ENCODE measurements around the gene IFRD1.

IFRD1 gene

DNA sequence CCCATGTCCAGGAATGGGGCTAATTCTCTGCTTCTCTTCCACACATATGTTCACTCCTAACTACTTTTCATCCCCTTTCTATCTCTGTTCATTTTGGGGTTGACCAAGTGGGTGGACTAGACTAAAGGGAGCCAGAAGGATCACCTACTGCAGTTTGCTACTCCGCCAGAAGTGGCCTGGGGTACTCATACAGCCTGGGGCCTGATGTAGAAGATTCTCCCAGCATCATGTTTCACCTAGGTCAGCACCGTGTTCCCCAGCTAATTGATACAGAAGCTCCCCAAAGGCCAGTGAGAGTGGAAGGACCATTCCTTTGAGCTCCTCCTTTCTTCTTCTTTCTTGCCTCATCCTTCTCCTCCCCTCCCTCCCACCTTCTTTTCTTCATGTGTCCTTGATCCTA is 19.6 kb upstream of the IFRD1 start:
- Histone ChIP-seq H3K9me3 (replicated peaks in 1 of 11) (no peaks in the 10 kb centered on the region), H4K20me1 (no peaks in the 10 kb centered on the region), H3K9ac (no peak overlapping the region), H3K4me2 (peak overlapping the region in 8 of 11 experiments; percentile 4 to 35 (median 12); a peak in 10 of 22 replicates), H3K36me3 (0 out of 22 replicates have a peak, but pooled peaks cover 0 to 2% (median 0%) of the 10 kb centered on the region in 11 experiments), H3K27me3 (no peaks in the 10 kb centered on the region), H3K27ac (0 out of 22 replicates have a peak overlapping the region, but pooled peaks of 1 of the 11 experiments have one; percentile 0), H3K4me3 (no peak overlapping the region), H3K4me1 (peaks cover 10 to 33% (median 29%) of the 10 kb centered on the region in 10 experiments; a peak in 19 of 20 replicates)
- no peak for TF ChIP-seq Cebpa-rat (IDR thresholded peaks at IDR 0.05)

- Histone ChIP-seq H3K4me2 (peak overlapping the region in 4 of 11 experiments; percentile 33 to 55 (median 44); a peak in 6 of 22 replicates), H3K27ac (no peak overlapping the region), H3K27me3 (no peaks in the 10 kb centered on the region), H3K36me3 (0 out of 22 replicates have a peak, but pooled peaks cover 0 to 2% (median 0%) of the 10 kb centered on the region in 11 experiments), H3K9me3 (replicated peaks in 1 of 11) (no peaks in the 10 kb centered on the region), H3K9ac (no peak overlapping the region), H4K20me1 (no peaks in the 10 kb centered on the region), H3K4me1 (peaks cover 10 to 33% (median 29%) of the 10 kb centered on the region in 10 experiments; a peak in 19 of 20 replicates), H3K4me3 (no peak overlapping the region)
- no peak for TF ChIP-seq Cebpa-rat (IDR thresholded peaks at IDR 0.05)
These were observed 18.5 kb upstream of the IFRD1 start for GRCh38 chr7:112431803-112432202.

- TF ChIP-seq Cebpa-rat (IDR thresholded peaks at IDR 0.05): no peak; a peak in 1 of 22 replicates
- Histone ChIP-seq H3K4me3 (no peak overlapping the region), H3K27me3 (no peaks in the 10 kb centered on the region), H3K27ac (peak overlapping the region in 3 of 11 experiments; percentile 18 to 51 (median 28); a peak in 4 of 22 replicates), H3K4me1 (peaks cover 10 to 33% (median 29%) of the 10 kb centered on the region in 10 experiments; a peak in 19 of 20 replicates), H4K20me1 (no peaks in the 10 kb centered on the region; a peak in 1 of 22 replicates), H3K9me3 (replicated peaks in 1 of 11) (no peaks in the 10 kb centered on the region), H3K9ac (no peak overlapping the region), H3K4me2 (peak overlapping the region; percentile 20 to 56 (median 41); a peak in 21 of 22 replicates), H3K36me3 (0 out of 22 replicates have a peak, but pooled peaks cover 0 to 2% (median 0%) of the 10 kb centered on the region in 11 experiments)
These were observed 17.0 kb upstream of the IFRD1 start for GRCh38 chr7:112433289-112433688.

GRCh38 chr7:112437072-112437471 is 13.2 kb upstream of the IFRD1 start:
- Histone ChIP-seq H3K9ac (no peak overlapping the region), H3K4me1 (peaks cover 10 to 19% (median 17%) of the 10 kb centered on the region in 10 experiments; a peak in 19 of 20 replicates), H3K27me3 (no peaks in the 10 kb centered on the region), H3K4me3 (no peak overlapping the region), H3K36me3 (no peaks in the 10 kb centered on the region), H3K9me3 (replicated peaks in 1 of 11) (no peaks in the 10 kb centered on the region), H3K27ac (no peak overlapping the region), H3K4me2 (no peak overlapping the region), H4K20me1 (no peaks in the 10 kb centered on the region; a peak in 1 of 22 replicates)
- TF ChIP-seq Cebpa-rat (IDR thresholded peaks at IDR 0.05): no peak

DNA sequence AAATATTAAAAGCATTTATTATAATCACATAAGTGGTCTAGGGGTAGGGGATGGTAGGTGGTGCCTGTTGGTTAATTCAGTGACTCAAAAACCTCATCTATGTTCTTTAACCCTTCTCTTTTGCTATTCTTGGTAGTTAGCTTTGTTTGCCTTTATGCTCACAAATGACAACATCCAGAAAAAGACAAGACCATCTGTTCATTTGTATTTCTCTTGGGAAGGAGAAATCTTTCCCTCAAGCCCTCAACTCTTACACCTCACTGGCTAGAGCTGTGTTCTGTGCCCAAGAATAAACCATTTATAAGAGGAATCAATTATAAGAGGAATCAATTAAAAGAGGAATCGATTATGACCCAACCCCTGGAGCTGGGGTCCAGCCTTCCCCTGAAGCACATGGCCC is 10.8 kb upstream of the IFRD1 start:
- TF ChIP-seq Cebpa-rat (IDR thresholded peaks at IDR 0.05): no peak
- H3K9me3 ChIP-seq (replicated peaks in 1 of 11): no peaks in the 10 kb centered on the region
- no peaks in the 10 kb centered on the region for H3K36me3 ChIP-seq
- no peak overlapping the region for H3K27ac ChIP-seq
- H3K4me2 ChIP-seq: no peak overlapping the region
- H3K4me3 ChIP-seq: no peak overlapping the region
- no peaks in the 10 kb centered on the region for H3K27me3 ChIP-seq
- 0 out of 20 replicates have a peak, but pooled peaks cover 0 to 4% (median 0%) of the 10 kb centered on the region in 10 experiments for H3K4me1 ChIP-seq
- no peak overlapping the region for H3K9ac ChIP-seq
- no peaks in the 10 kb centered on the region; a peak in 1 of 22 replicates for H4K20me1 ChIP-seq

- no peaks in the 10 kb centered on the region; a peak in 2 of 22 replicates for H4K20me1 ChIP-seq
- peaks cover 0 to 10% (median under 1%) of the 10 kb centered on the region in 10 experiments; a peak in 8 of 20 replicates for H3K4me1 ChIP-seq
- H3K27ac ChIP-seq: no peak overlapping the region
- TF ChIP-seq Cebpa-rat (IDR thresholded peaks at IDR 0.05): no peak
- no peak overlapping the region for H3K4me3 ChIP-seq
- H3K36me3 ChIP-seq: no peaks in the 10 kb centered on the region
- no peaks in the 10 kb centered on the region for H3K9me3 ChIP-seq (replicated peaks in 1 of 11)
- no peak overlapping the region for H3K4me2 ChIP-seq
- no peak overlapping the region for H3K9ac ChIP-seq
- no peaks in the 10 kb centered on the region for H3K27me3 ChIP-seq
These were observed 8.1 kb upstream of the IFRD1 start for GRCh38 chr7:112442210-112442609.

DNA sequence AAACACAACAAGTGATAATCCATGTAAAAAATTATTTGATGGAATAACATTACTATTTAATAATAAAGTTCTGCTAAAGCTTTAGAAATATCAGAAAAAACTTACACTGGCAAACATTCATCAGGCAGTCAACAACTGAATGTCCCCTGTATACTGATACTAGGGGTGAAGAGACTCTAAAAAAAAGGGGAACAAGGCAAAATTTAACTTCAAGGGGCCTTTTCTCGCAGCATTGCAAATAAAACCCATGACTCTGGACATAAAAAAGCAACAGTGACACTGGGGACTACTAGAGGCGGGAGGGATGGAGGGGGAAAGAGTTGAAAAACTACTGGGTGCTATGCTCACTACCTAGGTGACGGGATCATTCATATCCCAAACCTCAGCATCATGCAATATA is 5.8 kb upstream of the IFRD1 start:
- Histone ChIP-seq H3K27ac (no peak overlapping the region), H3K9me3 (replicated peaks in 1 of 11) (no peaks in the 10 kb centered on the region), H3K27me3 (no peaks in the 10 kb centered on the region), H3K4me3 (no peak overlapping the region), H3K9ac (no peak overlapping the region), H3K4me2 (no peak overlapping the region), H3K4me1 (peaks cover 3 to 25% (median 9%) of the 10 kb centered on the region in 10 experiments), H3K36me3 (no peaks in the 10 kb centered on the region), H4K20me1 (no peaks in the 10 kb centered on the region; a peak in 1 of 22 replicates)
- TF ChIP-seq Cebpa-rat (IDR thresholded peaks at IDR 0.05): no peak

GRCh38 chr7:112446431-112446830 is 3.8 kb upstream of the IFRD1 start:
- no peak for TF ChIP-seq Cebpa-rat (IDR thresholded peaks at IDR 0.05)
- Histone ChIP-seq H3K4me3 (no peak overlapping the region), H3K36me3 (no peaks in the 10 kb centered on the region)

GRCh38 chr7:112447406-112447805 is 2.9 kb upstream of the IFRD1 start:
- no peak overlapping the region for H3K9ac ChIP-seq
- no peak for TF ChIP-seq Cebpa-rat (IDR thresholded peaks at IDR 0.05)
- H3K9me3 ChIP-seq (replicated peaks in 1 of 11): no peaks in the 10 kb centered on the region

More at GRCh38 chr7:112446431-112446830, 3.8 kb upstream of the IFRD1 start:
- H3K9ac ChIP-seq: no peak overlapping the region
- H3K27ac ChIP-seq: no peak overlapping the region
- H4K20me1 ChIP-seq: peaks cover 0 to 11% (median 5%) of the 10 kb centered on the region in 11 experiments; a peak in 15 of 22 replicates
- peak overlapping the region in 1 of 11 experiments; percentile 60; a peak in 2 of 22 replicates for H3K4me2 ChIP-seq
- peaks cover 7 to 28% (median 13%) of the 10 kb centered on the region in 10 experiments for H3K4me1 ChIP-seq
- no peaks in the 10 kb centered on the region for H3K9me3 ChIP-seq (replicated peaks in 1 of 11)
- H3K27me3 ChIP-seq: no peaks in the 10 kb centered on the region

More at GRCh38 chr7:112447406-112447805, 2.9 kb upstream of the IFRD1 start:
- Histone ChIP-seq H3K4me1 (peaks cover 8 to 33% (median 17%) of the 10 kb centered on the region in 10 experiments), H4K20me1 (peaks cover 6 to 21% (median 15%) of the 10 kb centered on the region in 11 experiments; a peak in 18 of 22 replicates), H3K36me3 (no peaks in the 10 kb centered on the region), H3K4me3 (no peak overlapping the region), H3K27me3 (no peaks in the 10 kb centered on the region), H3K4me2 (peak overlapping the region in 4 of 11 experiments; percentile 39 to 60 (median 42); a peak in 5 of 22 replicates), H3K27ac (no peak overlapping the region)

Measured in BLaER1 treated with 17β-estradiol and CSF1 and Interleukin-3, amounts not matched to agents 10 nM and 100 nM (cell line).